Measurements from ENCODE around the gene FOXJ3. TPM values are rescaled to one million over a fixed set of nuclear protein-coding genes. Genes with fewer than 3 reads are reported as not detected.

FOXJ3 gene
- total and polyA plus RNA-seq, 2 experiments from 2014 or later: 16.3 to 23.6 TPM

GRCh38 chr1:42251042-42251441 is 84.0 kb downstream of the FOXJ3 start:
- Histone ChIP-seq H3K9me2 (ENCODE audit: insufficient read depth) (no peaks in the 10 kb centered on the region), H3K4me1 (ENCODE audit: insufficient read depth) (no peaks in the 10 kb centered on the region), H3F3A (ENCODE audit: insufficient read depth) (no peaks in the 10 kb centered on the region), H3K4me2 (ENCODE audit: unreplicated experiment) (no peak overlapping the region), H4K20me1 (ENCODE audit: insufficient read depth) (0 out of 2 replicates have a peak, but pooled peaks cover 11% of the 10 kb centered on the region), H3K4me3 (no peak overlapping the region), H3K27me3 (replicated peaks; ENCODE audit: insufficient read depth) (no peaks in the 10 kb centered on the region), H3K79me2 (ENCODE audit: insufficient read depth) (peaks cover 66% of the 10 kb centered on the region), H3K9me3 (ENCODE audit: low read depth) (no peaks in the 10 kb centered on the region), H2AFZ (no peak overlapping the region), H3K27ac (no peak overlapping the region), H3K9ac (no peak overlapping the region), H3K36me3 (ENCODE audit: low read depth) (peaks cover 3% of the 10 kb centered on the region; the same call in 1 of the 2 replicates)
- no peak for DNase-seq
- in situ Hi-C loops (cut with MboI): no loop called here
- TF ChIP-seq EZH2 (IDR thresholded peaks at IDR 0.05; ENCODE audit: insufficient read depth, poor library complexity, severe bottlenecking) (no peak), EZH2phosphoT487 (IDR thresholded peaks at IDR 0.05; ENCODE audit: insufficient read depth, low read depth) (no peak)
- WGBS, 2 experiments (ENCODE audit: low coverage in 1 of 2, low lambda C conversion rate in 2 of 2, missing lambda C conversion rate in 2 of 2): 96 to 100% methylated on average over 1 of the region's 1 CpG

GRCh38 chr1:42250164-42250563 is 84.9 kb downstream of the FOXJ3 start:
- Histone ChIP-seq H2AFZ (no peak overlapping the region), H3K27me3 (replicated peaks; ENCODE audit: insufficient read depth) (no peaks in the 10 kb centered on the region), H3K9ac (no peak overlapping the region), H3K4me3 (no peak overlapping the region), H3K27ac (no peak overlapping the region), H3K9me3 (ENCODE audit: low read depth) (no peaks in the 10 kb centered on the region), H3K79me2 (ENCODE audit: insufficient read depth) (peaks cover 66% of the 10 kb centered on the region), H3K9me2 (ENCODE audit: insufficient read depth) (no peaks in the 10 kb centered on the region), H3K36me3 (ENCODE audit: low read depth) (peaks cover 3% of the 10 kb centered on the region; the same call in 1 of the 2 replicates), H4K20me1 (ENCODE audit: insufficient read depth) (peaks cover 9% of the 10 kb centered on the region; the same call in 1 of the 2 replicates), H3K4me2 (ENCODE audit: unreplicated experiment) (no peak overlapping the region), H3F3A (ENCODE audit: insufficient read depth) (no peaks in the 10 kb centered on the region), H3K4me1 (ENCODE audit: insufficient read depth) (no peaks in the 10 kb centered on the region)
- WGBS, 2 experiments (ENCODE audit: low coverage in 1 of 2, low lambda C conversion rate in 2 of 2, missing lambda C conversion rate in 2 of 2): 65% methylated on average over 3 of the region's 3 CpGs
- no peak for DNase-seq
- TF ChIP-seq EZH2 (IDR thresholded peaks at IDR 0.05; ENCODE audit: insufficient read depth, poor library complexity, severe bottlenecking) (no peak), EZH2phosphoT487 (IDR thresholded peaks at IDR 0.05; ENCODE audit: insufficient read depth, low read depth) (no peak)
- in situ Hi-C loops (cut with MboI): no loop called here

DNA sequence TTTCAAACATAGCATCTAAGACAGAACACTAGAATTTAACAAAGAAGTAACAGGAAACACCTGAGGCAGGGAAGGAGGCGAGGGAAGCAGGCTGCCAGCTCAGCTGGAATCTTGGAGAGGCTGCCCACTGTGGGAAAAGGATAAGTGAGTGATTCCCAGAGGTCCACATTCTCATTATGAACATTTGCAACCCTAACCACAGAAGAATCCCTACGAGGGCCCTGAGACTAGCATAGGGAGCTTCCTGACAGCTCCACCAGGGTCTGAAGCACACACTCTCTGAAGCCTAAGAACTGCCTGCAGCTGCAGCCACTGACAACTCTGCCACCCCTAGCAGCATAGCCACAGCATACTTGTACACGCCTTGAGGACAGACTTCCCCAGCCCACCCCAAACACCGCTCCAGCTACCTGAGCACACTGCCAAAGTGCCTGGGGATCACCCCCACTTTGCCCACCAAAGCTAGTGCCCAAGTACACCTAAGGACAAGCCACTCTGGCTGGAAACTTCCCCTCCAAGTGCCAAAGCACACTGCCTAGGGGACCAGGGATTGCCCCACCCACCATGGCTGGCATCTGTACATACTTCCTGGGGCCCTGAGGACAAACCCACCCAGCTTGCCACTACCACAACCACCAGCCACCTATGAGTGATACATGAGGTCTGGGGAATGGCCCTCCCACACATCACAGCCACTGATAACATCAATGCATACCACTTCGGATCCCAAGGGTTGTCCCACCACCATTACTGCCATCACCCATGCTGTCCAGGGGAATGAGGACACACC is 93.9 kb downstream of the FOXJ3 start:
- H3K36me3 ChIP-seq (ENCODE audit: low read depth): peaks cover 5% of the 10 kb centered on the region; the same call in 1 of the 2 replicates
- no peaks in the 10 kb centered on the region for H3K4me1 ChIP-seq (ENCODE audit: insufficient read depth)
- peak; percentile 17 for DNase-seq
- H3K4me2 ChIP-seq (ENCODE audit: unreplicated experiment): no peak overlapping the region
- no peak overlapping the region for H2AFZ ChIP-seq
- WGBS, 2 experiments (ENCODE audit: low coverage in 1 of 2, low lambda C conversion rate in 2 of 2, missing lambda C conversion rate in 2 of 2): 76 to 79% methylated on average over 5 of the region's 5 CpGs
- H3K9me2 ChIP-seq (ENCODE audit: insufficient read depth): no peaks in the 10 kb centered on the region
- H3F3A ChIP-seq (ENCODE audit: insufficient read depth): no peaks in the 10 kb centered on the region
- H3K27ac ChIP-seq: no peak overlapping the region
- no peaks in the 10 kb centered on the region for H3K27me3 ChIP-seq (replicated peaks; ENCODE audit: insufficient read depth)
- peaks cover 6% of the 10 kb centered on the region; the same call in 1 of the 2 replicates for H4K20me1 ChIP-seq (ENCODE audit: insufficient read depth)
- peaks cover 97% of the 10 kb centered on the region for H3K79me2 ChIP-seq (ENCODE audit: insufficient read depth)
- in situ Hi-C loops (cut with MboI): no loop called here
- no peak for TF ChIP-seq EZH2 (IDR thresholded peaks at IDR 0.05; ENCODE audit: insufficient read depth, poor library complexity, severe bottlenecking)
- no peak for TF ChIP-seq EZH2phosphoT487 (IDR thresholded peaks at IDR 0.05; ENCODE audit: insufficient read depth, low read depth)
- H3K9me3 ChIP-seq (ENCODE audit: low read depth): peaks cover 5% of the 10 kb centered on the region
- H3K4me3 ChIP-seq: no peak overlapping the region
- H3K9ac ChIP-seq: no peak overlapping the region

- in situ Hi-C loops (cut with MboI): no loop called here
- Histone ChIP-seq H3K4me3 (no peak overlapping the region), H2AFZ (no peak overlapping the region), H3K9ac (no peak overlapping the region), H3K4me2 (ENCODE audit: unreplicated experiment) (no peak overlapping the region), H3K27ac (no peak overlapping the region), H4K20me1 (ENCODE audit: insufficient read depth) (peaks cover 5% of the 10 kb centered on the region; the same call in 1 of the 2 replicates), H3K79me2 (ENCODE audit: insufficient read depth) (peaks cover 97% of the 10 kb centered on the region), H3K27me3 (replicated peaks; ENCODE audit: insufficient read depth) (no peaks in the 10 kb centered on the region), H3K9me2 (ENCODE audit: insufficient read depth) (no peaks in the 10 kb centered on the region), H3K36me3 (ENCODE audit: low read depth) (peaks cover 5% of the 10 kb centered on the region; the same call in 1 of the 2 replicates), H3K9me3 (ENCODE audit: low read depth) (peaks cover 5% of the 10 kb centered on the region), H3F3A (ENCODE audit: insufficient read depth) (no peaks in the 10 kb centered on the region), H3K4me1 (ENCODE audit: insufficient read depth) (no peaks in the 10 kb centered on the region)
- no peak for TF ChIP-seq EZH2 (IDR thresholded peaks at IDR 0.05; ENCODE audit: insufficient read depth, poor library complexity, severe bottlenecking)
- no peak for TF ChIP-seq EZH2phosphoT487 (IDR thresholded peaks at IDR 0.05; ENCODE audit: insufficient read depth, low read depth)
- DNase-seq: no peak
- WGBS, 2 experiments (ENCODE audit: low coverage in 1 of 2, low lambda C conversion rate in 2 of 2, missing lambda C conversion rate in 2 of 2): 89 to 95% methylated on average over 1 of the region's 1 CpG
Observed at GRCh38 chr1:42239555-42239954, 95.5 kb downstream of the FOXJ3 start.

Data from GM23248 (cell line).